Gastroesophageal sphincter (tissue), 4 donors: ENCODE data around the gene ARPP21. TPM values are rescaled to one million over a fixed set of nuclear protein-coding genes. Genes with fewer than 3 reads are reported as not detected.

Experiments used
- ATAC-seq: fragments of 150-250 bp; one replicate; pipeline ENCODE4 v1.9.1; 2016; ENCODE audit warnings: mild to moderate bottlenecking, moderate library complexity
- H3K27ac ChIP-seq, 4 donors: fragments of 200-600 bp; sonication (generic) in 3 of 4; 1 replicate in 3 of 4; 2 replicates in 1 of 4; pipeline ENCODE4 v1.5.1; 2016 to 2019
- H3K27me3 ChIP-seq: fragments of 200-600 bp; sonication (generic); one replicate; pipeline ENCODE4 v1.5.1; 2019
- H3K36me3 ChIP-seq, 2 donors: fragments of 200-600 bp; sonication (generic); one replicate each; pipeline ENCODE4 v1.5.1; 2019; ENCODE audit warnings: control low read depth in 1 of 2
- H3K4me1 ChIP-seq, 3 donors: fragments of 200-600 bp; sonication (generic); 1 replicate in 2 of 3; 2 replicates in 1 of 3; pipeline ENCODE4 v1.5.1; 2016 to 2019; ENCODE audit warnings: control low read depth in 2 of 3
- H3K4me3 ChIP-seq, 2 donors: fragments of 200-600 bp; sonication (generic); one replicate each; pipeline ENCODE4 v1.5.1; 2019; ENCODE audit warnings: mild to moderate bottlenecking in 1 of 2, moderate library complexity in 1 of 2
- H3K9me3 ChIP-seq, 3 donors: fragments of 200-600 bp; sonication (generic); one replicate each; pipeline ENCODE4 v1.5.1; 2017 to 2019; ENCODE audit warnings: control low read depth in 2 of 3
- CTCF ChIP-seq, 4 experiments: fragments of 200-600 bp in 2 of 4; fragments of 450-650 bp in 2 of 4; sonication (generic) in 1 of 4; IDR thresholded peaks; one replicate each; pipeline ENCODE4 v1.5.1; 2017 to 2019; ENCODE audit warnings: antibody characterized with exemption in 4 of 4, mild to moderate bottlenecking in 2 of 4, moderate library complexity in 2 of 4
- EP300 ChIP-seq: sonication (generic); formaldehyde crosslinking; IDR thresholded peaks from one replicate; pipeline ENCODE4 v1.6.1; 2017; ENCODE audit warnings: antibody characterized with exemption, mild to moderate bottlenecking
- POLR2A ChIP-seq, 2 donors: fragments of 450-650 bp; IDR thresholded peaks; one replicate each; pipeline ENCODE4 v1.6.1; 2017; ENCODE audit warnings: antibody characterized with exemption in 2 of 2, mild to moderate bottlenecking in 2 of 2, moderate library complexity in 1 of 2
- POLR2AphosphoS5 ChIP-seq: sonication (generic); formaldehyde crosslinking; IDR thresholded peaks from one replicate; pipeline ENCODE4 v1.6.1; 2017; ENCODE audit warnings: antibody characterized with exemption
- WGBS, 2 donors: methylation state at CpG; one replicate each; pipeline ENCODE4 v1.1.5; 2018; ENCODE audit warnings: low coverage in 1 of 2; 5-methylcytosine and 5-hydroxymethylcytosine counted together
- total RNA-seq, 4 donors: library from RNA; depleted of rRNA; stranded (reverse); fragments of >200 nt; gene quantifications; one replicate each; pipeline ENCODE4 v1.1.0, GENCODE V29; 2016

The ARPP21 gene
- total RNA-seq, 4 donors from 2014 or later = 0.15 to 1.5 (median 0.78) TPM

DNA sequence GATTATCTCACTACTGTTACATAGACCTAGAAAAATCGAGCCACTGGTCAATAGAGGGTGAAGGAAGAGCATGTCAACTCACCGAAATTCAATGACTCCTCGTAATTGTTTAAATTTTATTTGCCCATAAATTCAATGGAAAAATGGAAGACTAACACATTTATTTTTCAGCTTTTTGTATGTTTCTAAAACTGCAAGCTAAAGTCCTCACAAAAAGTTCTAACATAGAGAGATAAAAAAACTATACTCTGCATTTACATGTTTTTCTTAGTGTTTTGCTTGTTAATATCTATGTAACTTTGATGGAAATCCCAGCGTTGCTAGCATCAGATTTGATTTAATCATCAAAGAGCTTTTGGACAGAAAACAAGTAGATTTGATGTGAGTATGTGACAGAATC is 6.8 kb downstream of the ARPP21 start:
- H3K9me3 ChIP-seq = no peaks in the 10 kb centered on the region
- no peak for ATAC-seq
- no peak for TF ChIP-seq CTCF (IDR thresholded peaks at IDR 0.05)
- no peaks in the 10 kb centered on the region for H3K27me3 ChIP-seq
- H3K4me1 ChIP-seq = no peaks in the 10 kb centered on the region
- no peaks in the 10 kb centered on the region for H3K36me3 ChIP-seq
- H3K27ac ChIP-seq = no peak overlapping the region
- 79 to 88% methylated on average over 4 of the region's 4 CpGs for WGBS, 2 donors
- H3K4me3 ChIP-seq = no peak overlapping the region

DNA sequence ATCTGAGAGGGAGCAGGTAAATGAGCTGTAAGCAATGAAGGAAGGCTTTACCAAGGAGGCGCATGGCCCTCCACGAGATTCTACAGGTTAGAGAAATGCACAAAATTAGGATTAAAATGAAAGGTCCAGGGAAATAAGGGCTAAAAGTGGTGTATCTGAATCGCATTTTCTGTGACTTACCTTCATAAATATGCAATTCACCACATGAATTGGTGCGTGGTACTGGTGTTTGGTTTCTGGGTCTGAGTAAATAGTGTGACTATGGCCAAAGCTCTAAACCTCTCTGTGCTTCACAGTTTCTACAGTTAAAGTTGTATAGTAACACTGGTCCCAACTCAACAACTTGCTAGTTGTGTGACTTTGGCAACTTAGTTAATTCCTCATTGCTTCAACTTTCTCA is 8.1 kb downstream of the ARPP21 start:
- Histone ChIP-seq H3K27me3 (no peaks in the 10 kb centered on the region), H3K4me1 (no peaks in the 10 kb centered on the region), H3K4me3 (no peak overlapping the region), H3K9me3 (no peaks in the 10 kb centered on the region), H3K27ac (no peak overlapping the region), H3K36me3 (no peaks in the 10 kb centered on the region)
- no peak for ATAC-seq
- WGBS, 2 donors = 88 to 89% methylated on average over 4 of the region's 4 CpGs
- TF ChIP-seq CTCF (IDR thresholded peaks at IDR 0.05) (no peak), POLR2A (IDR thresholded peaks at IDR 0.05) (no peak), EP300 (no peak), POLR2AphosphoS5 (no peak)

DNA sequence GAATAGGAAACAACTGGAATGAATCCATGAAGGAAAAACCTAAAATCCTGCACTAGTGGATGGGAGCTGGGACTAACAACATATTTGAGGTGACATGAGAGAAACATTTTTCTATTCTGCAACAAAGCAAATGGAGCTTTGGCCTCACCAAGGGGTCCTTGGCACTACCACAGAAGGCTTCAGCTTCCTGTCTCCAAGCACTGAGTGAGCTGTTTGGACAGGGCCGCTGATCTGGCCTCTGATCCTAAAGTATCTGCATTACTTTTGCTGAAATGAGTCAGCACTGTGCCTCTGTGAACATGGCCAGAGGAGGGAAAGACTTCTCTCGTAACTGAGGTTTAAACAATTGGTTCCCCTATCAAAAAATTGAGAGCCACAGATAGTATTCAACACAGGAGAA is 9.0 kb downstream of the ARPP21 start:
- Histone ChIP-seq H3K9me3 (no peaks in the 10 kb centered on the region), H3K4me1 (no peaks in the 10 kb centered on the region), H3K27me3 (no peaks in the 10 kb centered on the region), H3K27ac (no peak overlapping the region), H3K36me3 (no peaks in the 10 kb centered on the region), H3K4me3 (no peak overlapping the region)
- no peak for ATAC-seq
- 57 to 66% methylated on average over 1 to 2 of the region's 2 CpGs for WGBS, 2 donors
- TF ChIP-seq CTCF (IDR thresholded peaks at IDR 0.05) (no peak), POLR2AphosphoS5 (no peak), EP300 (no peak), POLR2A (IDR thresholded peaks at IDR 0.05) (no peak)

DNA sequence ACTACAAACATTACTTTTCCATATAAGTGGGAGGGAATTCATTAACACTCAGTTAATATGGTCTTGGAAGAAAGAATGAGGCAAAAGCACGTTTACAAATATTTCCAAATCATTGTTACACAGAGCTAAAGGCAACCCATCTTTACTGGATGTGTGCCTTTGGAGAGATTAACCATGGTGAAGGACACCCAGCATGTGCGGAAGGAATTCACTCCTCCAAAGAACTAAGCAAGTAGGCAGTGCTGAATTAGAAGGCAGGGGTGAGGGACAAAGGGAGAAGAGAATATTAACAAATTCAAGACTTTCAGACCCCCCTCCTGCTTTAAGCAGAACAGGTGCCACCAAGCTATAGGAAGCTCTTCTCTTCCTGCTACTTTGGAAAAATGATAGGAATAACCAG is 10.1 kb downstream of the ARPP21 start:
- Histone ChIP-seq H3K36me3 (no peaks in the 10 kb centered on the region), H3K27ac (no peak overlapping the region), H3K4me1 (no peaks in the 10 kb centered on the region), H3K4me3 (no peak overlapping the region), H3K27me3 (no peaks in the 10 kb centered on the region), H3K9me3 (no peaks in the 10 kb centered on the region)
- no peak for ATAC-seq
- TF ChIP-seq POLR2A (IDR thresholded peaks at IDR 0.05) (no peak), EP300 (no peak), POLR2AphosphoS5 (no peak), CTCF (IDR thresholded peaks at IDR 0.05) (no peak)
- WGBS, 2 donors = 67% methylated on average over 2 of the region's 2 CpGs

DNA sequence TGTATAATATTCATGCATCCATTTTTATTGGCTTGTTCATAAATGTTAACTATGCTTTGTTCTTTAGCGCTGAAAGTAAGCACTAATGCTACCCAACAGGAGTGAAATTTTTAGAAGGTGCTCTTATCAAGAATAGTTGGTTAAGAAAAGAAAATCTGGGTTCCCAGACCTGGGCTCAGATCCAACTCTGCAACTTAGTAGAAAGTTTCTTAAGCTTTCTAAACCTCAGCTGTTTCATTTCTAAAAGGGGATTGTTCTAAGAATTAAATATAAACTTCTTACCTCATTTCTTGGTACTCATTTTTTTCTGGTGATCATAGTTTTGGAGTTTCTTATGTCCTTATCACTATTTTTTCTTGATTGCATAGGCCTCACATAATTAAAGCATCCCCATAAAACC is 12.1 kb downstream of the ARPP21 start:
- Histone ChIP-seq H3K4me3 (no peak overlapping the region), H3K4me1 (no peaks in the 10 kb centered on the region), H3K36me3 (no peaks in the 10 kb centered on the region), H3K9me3 (no peaks in the 10 kb centered on the region), H3K27me3 (no peaks in the 10 kb centered on the region), H3K27ac (no peak overlapping the region)
- 50 to 92% methylated on average over 1 of the region's 1 CpG for WGBS, 2 donors
- no peak for TF ChIP-seq EP300
- TF ChIP-seq POLR2A (IDR thresholded peaks at IDR 0.05) = no peak
- no peak for TF ChIP-seq CTCF (IDR thresholded peaks at IDR 0.05)
- TF ChIP-seq POLR2AphosphoS5 = no peak
- no peak for ATAC-seq
